ENCODE results near the gene ATXN1L.
"Not testable (repeated sequence)": the region's sequence is repeated elsewhere in the genome, so short reads cannot be mapped to it uniquely, and the experiment has no call there.

Gene ATXN1L

GRCh38 chr16:71894229-71894920 is 48.6 kb downstream of the ATXN1L start:
- no peak for DNase-seq (ENCODE audit: low read depth in 1 of 2, low spot score in 1 of 2)

GRCh38 chr16:71894921-71895678 is 49.3 kb downstream of the ATXN1L start, which contains the start of gene IST1:
IST1 (plus strand) TSS chr16:71895531; CDS start chr16:71915641, 20,110 bp downstream.
- peak; percentile 95 to 97 for DNase-seq (ENCODE audit: low read depth in 1 of 2, low spot score in 1 of 2)

GRCh38 chr16:71895679-71896365 is 50.0 kb downstream of the ATXN1L start:
- peak; percentile 17 to 27 for DNase-seq (ENCODE audit: low read depth in 1 of 2, low spot score in 1 of 2)

GRCh38 chr16:71896764-71897368 is 51.1 kb downstream of the ATXN1L start:
- no peak for DNase-seq (ENCODE audit: low read depth in 1 of 2, low spot score in 1 of 2)

GRCh38 chr16:71899171-71899570 is 53.4 kb downstream of the ATXN1L start:
- no peak for DNase-seq (ENCODE audit: low read depth in 1 of 2, low spot score in 1 of 2)

- DNase-seq (ENCODE audit: low read depth in 1 of 2, low spot score in 1 of 2) = no peak
These were observed 57.0 kb downstream of the ATXN1L start for GRCh38 chr16:71902656-71903365.

GRCh38 chr16:71903608-71904007 is 57.8 kb downstream of the ATXN1L start:
- no peak for DNase-seq (ENCODE audit: low read depth in 1 of 2, low spot score in 1 of 2)

- no peak for DNase-seq (ENCODE audit: low read depth in 1 of 2, low spot score in 1 of 2)
These were observed 58.5 kb downstream of the ATXN1L start for GRCh38 chr16:71904239-71904638.

GRCh38 chr16:71905765-71906164 is 60.0 kb downstream of the ATXN1L start:
- DNase-seq (ENCODE audit: low read depth in 1 of 2, low spot score in 1 of 2) = not testable (repeated sequence)
